NCI-H2081 treated with DMSO at 0.1 percent for 48 hours (cell line): ENCODE results near the gene ESCO1.
"Not testable (repeated sequence)": the region's sequence is repeated elsewhere in the genome, so short reads cannot be mapped to it uniquely, and the experiment has no call there.

Source experiments
- DNase-seq: peaks from one replicate; lab custom pipeline; 2025; lab: John Stamatoyannopoulos, UW

The ESCO1 gene

GRCh38 chr18:21600526-21601410 is at the start of gene ESCO1:
Gene ESCO1 (minus strand): TSS chr18:21600704. CDS start chr18:21574843, 25,861 bp downstream.
- peak; percentile 83 for DNase-seq

GRCh38 chr18:21640375-21640774 is 39.9 kb upstream of the ESCO1 start:
- DNase-seq = not testable (repeated sequence)

DNA sequence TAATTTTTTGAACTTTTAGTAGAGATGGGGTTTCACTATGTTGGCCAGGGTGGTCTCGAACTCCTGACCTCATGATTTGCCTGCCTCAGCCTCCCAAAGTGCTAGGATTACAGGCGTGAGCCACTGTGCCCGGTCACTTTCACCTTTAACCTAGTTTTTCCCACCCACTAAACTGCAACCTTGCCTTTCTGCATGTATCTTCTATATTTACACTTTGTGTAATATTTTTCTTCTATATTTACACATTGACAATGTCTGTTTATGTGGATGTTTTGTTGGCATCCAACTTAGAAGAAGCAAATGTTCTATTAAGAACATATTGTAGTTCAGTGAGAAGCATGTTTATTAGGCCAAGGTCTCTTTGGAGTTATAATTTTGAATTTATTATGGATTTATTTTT is 38.3 kb upstream of the ESCO1 start:
- DNase-seq = no peak

- DNase-seq = no peak
Observed at GRCh38 chr18:21636769-21637168, 36.3 kb upstream of the ESCO1 start.

DNA sequence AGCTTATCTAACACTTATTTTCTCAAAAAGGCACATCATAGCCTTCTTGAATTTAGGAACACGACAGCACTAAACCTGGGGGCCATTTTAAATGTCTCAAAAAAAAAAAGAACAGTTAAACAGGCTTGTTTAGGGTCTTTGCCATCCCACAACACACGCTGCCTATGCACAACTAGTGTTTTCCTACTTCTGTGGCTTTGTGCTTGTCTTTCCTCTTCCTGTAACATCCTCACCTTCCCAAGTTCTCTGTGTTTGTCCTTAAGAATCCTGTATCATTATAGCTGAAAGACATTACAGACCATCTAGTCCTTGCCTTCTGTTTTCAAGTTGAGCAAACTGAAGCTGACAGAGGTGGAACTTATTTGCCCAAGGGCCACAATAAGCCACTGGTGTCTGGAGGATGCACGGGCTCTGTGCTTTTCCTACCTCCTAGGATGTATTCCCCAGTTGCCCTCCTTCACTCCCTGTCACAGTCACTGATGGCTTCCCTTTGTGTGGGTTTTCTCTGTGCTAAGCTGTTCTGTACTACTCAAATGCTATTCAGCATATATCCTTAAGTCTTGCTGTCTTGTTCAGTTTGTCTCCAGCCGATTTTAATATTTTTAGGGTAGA is 34.2 kb upstream of the ESCO1 start:
- no peak for DNase-seq

- DNase-seq = no peak
Observed at GRCh38 chr18:21632393-21632792, 31.9 kb upstream of the ESCO1 start.

- no peak for DNase-seq
Observed at GRCh38 chr18:21629089-21629832, 28.8 kb upstream of the ESCO1 start.

- not testable (repeated sequence) for DNase-seq
Observed at GRCh38 chr18:21621640-21622039, 21.1 kb upstream of the ESCO1 start.

GRCh38 chr18:21612125-21613039 is 11.9 kb upstream of the ESCO1 start, which contains the start of gene SNRPD1:
Gene SNRPD1 (plus strand): TSS chr18:21612314. CDS start chr18:21612430, 116 bp downstream.
- peak; percentile 45 for DNase-seq

- not testable (repeated sequence) for DNase-seq
Observed at GRCh38 chr18:21611401-21612124, 11.1 kb upstream of the ESCO1 start.

- DNase-seq = no peak
Observed at GRCh38 chr18:21605213-21605612, 4.7 kb upstream of the ESCO1 start.

DNA sequence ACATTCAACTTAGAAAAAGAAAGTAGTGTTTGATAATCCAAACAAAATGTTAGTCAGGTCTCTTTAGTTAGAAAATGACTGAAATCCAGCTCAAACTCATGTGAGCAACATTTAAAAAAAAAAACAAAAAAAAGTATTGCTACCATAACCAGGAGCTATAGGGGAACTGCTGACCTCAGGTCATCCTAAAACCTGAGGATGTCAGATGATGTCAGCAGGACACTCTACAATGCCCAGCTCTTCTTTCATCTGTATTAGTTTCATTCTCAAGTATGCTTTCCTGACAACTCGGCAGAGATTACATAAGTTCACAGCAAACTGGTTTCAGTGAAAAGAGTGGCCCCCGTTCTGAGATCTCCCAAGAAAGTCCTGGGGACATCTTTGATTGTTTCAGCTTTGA is 4.2 kb upstream of the ESCO1 start:
- DNase-seq = no peak

DNA sequence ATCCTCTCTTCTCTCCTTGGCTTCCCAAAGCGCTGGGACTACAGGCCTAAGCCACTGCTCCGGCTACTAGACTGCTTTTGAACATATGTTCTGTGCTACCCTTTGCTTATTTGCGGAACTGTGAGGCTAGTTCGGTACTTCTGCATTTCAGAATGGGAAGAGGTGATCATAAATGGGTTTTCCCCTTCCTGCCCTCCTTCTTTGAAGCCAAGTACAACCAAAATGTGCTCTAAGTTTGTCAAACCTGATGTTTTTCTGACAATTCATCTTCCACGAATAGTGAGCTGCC is 1.7 kb upstream of the ESCO1 start:
- no peak for DNase-seq

GRCh38 chr18:21599585-21600525 is 649 bp downstream of the ESCO1 start:
- no peak for DNase-seq

DNA sequence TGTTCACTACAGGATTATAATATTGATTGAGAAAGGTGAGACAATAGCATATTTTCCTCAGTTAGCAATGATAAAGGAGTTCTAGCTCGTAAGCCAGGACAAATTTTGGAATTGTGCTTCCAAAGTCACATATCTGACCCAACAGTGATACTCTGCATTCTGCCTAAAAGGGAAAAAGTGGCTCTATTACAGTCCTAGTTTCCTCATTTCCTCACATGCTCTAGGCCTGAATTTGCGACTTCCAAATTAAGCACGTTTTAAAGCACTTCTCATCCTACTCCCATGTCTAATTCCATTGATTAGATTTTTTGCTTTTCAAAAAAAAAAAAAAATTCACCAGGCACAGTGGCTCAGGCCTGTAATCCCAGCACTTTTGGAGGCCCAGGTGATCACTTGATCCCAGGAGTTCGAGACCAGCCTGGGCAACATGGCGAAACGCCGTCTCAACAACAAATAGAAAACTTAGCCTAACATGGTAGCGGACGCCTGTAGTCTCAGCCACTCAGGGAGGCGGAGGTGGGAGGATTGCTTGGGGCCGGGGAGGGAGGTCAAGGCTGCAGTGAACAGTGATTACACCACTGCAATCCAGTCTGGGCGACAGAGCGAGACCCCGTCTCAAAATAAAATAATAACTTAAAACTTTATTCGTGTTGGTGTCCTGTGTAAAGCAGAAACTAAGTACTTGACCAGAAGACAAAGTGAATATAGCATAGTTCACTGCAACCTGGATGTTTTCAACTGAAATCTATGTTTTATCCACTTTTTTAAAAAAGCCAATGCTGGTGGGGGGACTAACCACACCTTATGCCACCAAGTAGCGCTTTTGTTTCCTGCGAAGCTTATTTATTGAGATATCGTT is 1.5 kb downstream of the ESCO1 start:
- no peak for DNase-seq

DNA sequence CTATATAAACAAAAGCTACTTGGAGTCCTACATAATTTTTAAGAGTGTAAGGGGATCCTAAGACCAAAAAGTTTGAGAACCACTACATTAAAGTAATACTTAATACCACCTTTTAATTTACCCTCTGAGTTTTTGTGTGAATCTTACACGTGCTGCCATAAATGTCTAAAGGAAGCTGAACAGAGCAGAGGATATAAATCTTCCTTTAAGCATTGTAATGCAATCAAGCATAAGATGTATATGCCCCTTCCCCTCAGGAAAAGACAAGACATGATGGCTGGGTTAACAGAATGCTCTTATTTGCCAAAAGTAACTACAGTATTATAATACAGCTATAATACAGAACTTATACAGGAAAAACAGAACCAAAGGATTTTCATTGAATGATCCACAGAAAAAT is 2.9 kb downstream of the ESCO1 start:
- DNase-seq = no peak

GRCh38 chr18:21593540-21594257 is 6.8 kb downstream of the ESCO1 start:
- DNase-seq = no peak

DNA sequence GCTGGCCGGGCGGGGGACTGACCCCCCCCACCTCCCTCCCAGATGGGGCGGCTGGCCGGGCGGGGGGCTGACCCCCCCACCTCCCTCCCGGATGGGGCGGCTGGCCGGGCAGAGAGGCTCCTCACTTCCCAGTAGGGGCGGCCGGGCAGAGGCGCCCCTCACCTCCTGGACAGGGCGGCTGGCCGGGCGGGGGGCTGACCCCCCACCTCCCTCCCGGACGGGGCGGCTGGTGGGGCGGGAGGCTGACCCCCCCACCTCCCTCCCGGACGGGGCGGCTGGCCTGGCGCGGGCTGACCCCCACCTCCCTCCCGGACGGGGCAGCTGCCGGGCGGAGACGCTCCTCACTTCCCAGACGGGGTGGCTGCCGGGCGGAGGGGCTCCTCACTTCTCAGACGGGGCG is 8.1 kb downstream of the ESCO1 start:
- DNase-seq = not testable (repeated sequence)
